Rectal smooth muscle tissue (tissue), 1 donor: Measurements from ENCODE around the gene ZNF784.

Experiments
- H3K27ac ChIP-seq: one replicate; pipeline ENCODE4 v1.7.0; 2013; ENCODE audit warnings: low read depth, low read length, inconsistent platforms
- H3K27me3 ChIP-seq: one replicate; pipeline ENCODE4 v1.7.0; 2013; ENCODE audit warnings: low read length; ENCODE audit not compliant: control insufficient read depth, insufficient read depth
- H3K36me3 ChIP-seq: one replicate; pipeline ENCODE4 v1.7.0; 2013; ENCODE audit warnings: low read length; ENCODE audit not compliant: control insufficient read depth, insufficient read depth
- H3K4me1 ChIP-seq: one replicate; pipeline ENCODE4 v1.7.0; 2013; ENCODE audit warnings: low read length; ENCODE audit not compliant: control insufficient read depth, insufficient read depth
- H3K4me3 ChIP-seq: one replicate; pipeline ENCODE4 v1.7.0; 2013; ENCODE audit warnings: low read length
- H3K9ac ChIP-seq: one replicate; pipeline ENCODE4 v1.7.0; 2013; ENCODE audit warnings: low read length

The ZNF784 gene

GRCh38 chr19:55654323-55654867 lies 30.0 kb upstream of the ZNF784 start:
- Histone ChIP-seq H3K4me3 (peak overlapping the region; percentile 84), H3K27ac (peak overlapping the region; percentile 99), H3K9ac (peak overlapping the region; percentile 100), H3K4me1 (peaks cover 21% of the 10 kb centered on the region), H3K36me3 (no peaks in the 10 kb centered on the region), H3K27me3 (no peaks in the 10 kb centered on the region)

GRCh38 chr19:55653651-55654322 lies 29.4 kb upstream of the ZNF784 start:
- Histone ChIP-seq H3K27ac (peak overlapping the region; percentile 99), H3K9ac (peak overlapping the region; percentile 100), H3K4me3 (peak overlapping the region; percentile 84), H3K4me1 (peaks cover 26% of the 10 kb centered on the region), H3K27me3 (no peaks in the 10 kb centered on the region), H3K36me3 (no peaks in the 10 kb centered on the region)

DNA sequence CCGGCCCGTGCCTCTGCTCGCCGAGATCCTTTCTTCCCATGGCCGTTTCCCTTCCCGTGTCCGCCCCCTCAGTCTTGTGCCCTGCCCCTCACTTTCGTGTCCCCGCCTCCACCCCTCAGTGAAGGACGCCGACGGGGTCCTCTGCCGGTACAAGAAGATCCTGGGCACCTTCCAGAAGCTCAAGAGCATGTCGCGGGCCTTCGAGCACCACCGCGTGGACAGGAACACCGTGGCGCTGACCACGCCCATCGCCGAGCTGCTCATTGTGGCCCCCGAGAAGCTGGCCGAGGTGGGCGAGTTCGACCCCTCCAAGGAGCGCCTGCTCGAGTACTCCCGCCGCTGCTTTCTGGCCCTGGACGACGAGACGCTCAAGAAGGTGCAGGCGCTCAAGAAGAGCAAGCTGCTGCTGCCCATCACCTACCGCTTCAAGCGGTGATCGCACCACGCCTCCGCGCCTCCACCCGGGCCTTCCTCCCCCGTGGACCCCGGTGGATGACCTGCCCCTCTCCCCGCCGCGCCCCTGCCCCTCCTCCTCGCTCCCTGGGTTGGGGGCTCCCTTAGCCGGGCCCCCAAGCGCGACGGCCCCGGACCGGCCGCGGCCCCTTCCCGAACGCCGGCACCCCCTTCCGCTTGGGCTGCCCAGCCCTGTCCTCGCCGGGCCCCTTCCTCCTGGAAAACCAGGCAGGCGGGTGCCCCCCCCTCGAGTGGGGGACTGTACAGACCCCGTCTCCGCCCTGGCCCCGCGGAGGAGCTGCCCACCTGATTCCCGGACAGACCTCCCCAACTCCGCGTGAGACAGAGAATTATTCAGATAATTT lies 28.2 kb upstream of the ZNF784 start:
- Histone ChIP-seq H3K9ac (no peak overlapping the region), H3K27ac (no peak overlapping the region), H3K27me3 (no peaks in the 10 kb centered on the region), H3K36me3 (no peaks in the 10 kb centered on the region), H3K4me3 (no peak overlapping the region), H3K4me1 (peaks cover 28% of the 10 kb centered on the region)

DNA sequence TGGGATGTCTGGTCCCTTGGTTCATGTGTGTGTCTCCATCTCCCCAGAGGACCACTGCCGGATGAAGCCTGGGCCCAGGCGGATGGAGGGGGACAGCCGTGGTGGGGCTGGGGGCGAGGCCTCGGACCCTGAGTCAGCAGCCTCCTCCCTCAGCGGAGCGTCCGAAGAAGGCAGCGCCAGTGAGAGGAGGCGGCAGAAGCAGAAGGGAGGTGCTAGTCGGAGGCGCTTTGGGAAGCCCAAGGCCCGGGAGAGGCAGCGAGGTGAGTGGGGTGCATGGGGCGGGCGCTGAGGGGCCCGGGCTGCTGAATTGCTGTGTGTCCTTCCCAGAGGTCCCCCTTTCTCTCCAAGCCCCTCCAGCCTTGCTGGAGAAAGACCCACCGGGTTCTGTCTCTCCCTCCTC lies 26.9 kb upstream of the ZNF784 start:
- Histone ChIP-seq H3K4me3 (no peak overlapping the region), H3K9ac (no peak overlapping the region), H3K36me3 (no peaks in the 10 kb centered on the region), H3K27ac (no peak overlapping the region), H3K27me3 (no peaks in the 10 kb centered on the region), H3K4me1 (peaks cover 20% of the 10 kb centered on the region)

DNA sequence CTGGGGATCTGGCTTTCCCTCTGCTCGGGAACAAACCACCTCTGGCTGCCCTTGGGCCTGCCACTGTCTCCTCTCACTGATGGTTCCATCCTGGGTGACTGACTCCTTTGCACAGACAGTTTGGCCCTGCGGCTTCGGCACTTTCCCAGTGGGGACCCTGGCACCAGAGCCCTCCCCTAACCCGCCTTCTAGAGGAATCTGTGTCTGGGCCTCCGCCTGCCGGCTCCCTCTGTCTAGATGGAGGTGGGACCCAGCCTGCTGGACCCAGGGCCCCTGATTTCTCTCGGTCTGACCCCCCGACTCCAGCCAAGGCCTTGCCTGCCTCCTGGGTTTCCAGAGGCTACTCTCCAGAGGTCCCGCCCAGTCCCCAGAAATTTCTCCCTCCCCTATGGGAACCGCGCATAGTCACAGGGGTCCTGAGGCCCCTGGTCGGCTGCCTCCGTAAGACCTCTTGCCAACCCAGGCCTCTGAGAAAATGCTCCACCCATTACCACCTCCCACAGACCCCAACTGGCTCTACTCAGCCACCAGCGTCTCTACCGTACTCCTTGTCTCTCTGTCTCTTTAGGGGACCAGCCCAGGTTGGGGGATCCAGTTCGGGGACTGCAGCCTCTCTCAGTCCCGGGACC lies 26.4 kb upstream of the ZNF784 start:
- Histone ChIP-seq H3K9ac (no peak overlapping the region), H3K4me1 (peaks cover 15% of the 10 kb centered on the region), H3K27ac (no peak overlapping the region), H3K4me3 (no peak overlapping the region), H3K36me3 (no peaks in the 10 kb centered on the region), H3K27me3 (no peaks in the 10 kb centered on the region)

DNA sequence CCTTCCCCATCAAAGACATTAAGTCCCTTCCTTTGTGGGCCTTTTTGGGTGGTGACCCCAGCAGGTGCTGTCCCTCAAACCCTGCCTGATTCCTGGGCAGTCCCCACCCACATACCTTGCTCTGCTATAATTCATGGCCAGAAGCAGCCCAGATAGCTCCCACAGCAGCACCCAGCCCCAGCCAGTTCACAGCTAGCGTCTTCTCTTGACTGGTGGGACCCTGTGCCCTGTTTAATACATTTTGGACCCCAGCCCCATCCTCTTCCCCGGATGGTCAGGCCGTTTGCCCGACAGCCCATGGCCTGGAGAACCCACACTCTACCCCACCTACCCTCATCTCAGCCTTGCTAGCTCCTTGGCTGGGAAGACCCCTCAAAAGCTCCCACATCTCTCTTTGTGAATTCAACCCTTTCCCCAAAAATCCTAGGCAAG lies 25.8 kb upstream of the ZNF784 start:
- Histone ChIP-seq H3K36me3 (no peaks in the 10 kb centered on the region), H3K4me1 (peaks cover 13% of the 10 kb centered on the region), H3K27ac (no peak overlapping the region), H3K27me3 (no peaks in the 10 kb centered on the region), H3K9ac (no peak overlapping the region), H3K4me3 (no peak overlapping the region)

GRCh38 chr19:55649268-55650125 lies 25.1 kb upstream of the ZNF784 start:
- Histone ChIP-seq H3K9ac (no peak overlapping the region), H3K27ac (peak overlapping the region; percentile 79), H3K36me3 (no peaks in the 10 kb centered on the region), H3K27me3 (no peaks in the 10 kb centered on the region), H3K4me1 (peaks cover 14% of the 10 kb centered on the region), H3K4me3 (peak overlapping the region; percentile 82)

- Histone ChIP-seq H3K4me3 (peak overlapping the region; percentile 82), H3K27me3 (no peaks in the 10 kb centered on the region), H3K9ac (peak overlapping the region; percentile 38), H3K36me3 (no peaks in the 10 kb centered on the region), H3K27ac (peak overlapping the region; percentile 79), H3K4me1 (peaks cover 20% of the 10 kb centered on the region)
These were observed 24.4 kb upstream of the ZNF784 start for GRCh38 chr19:55648585-55649267.

DNA sequence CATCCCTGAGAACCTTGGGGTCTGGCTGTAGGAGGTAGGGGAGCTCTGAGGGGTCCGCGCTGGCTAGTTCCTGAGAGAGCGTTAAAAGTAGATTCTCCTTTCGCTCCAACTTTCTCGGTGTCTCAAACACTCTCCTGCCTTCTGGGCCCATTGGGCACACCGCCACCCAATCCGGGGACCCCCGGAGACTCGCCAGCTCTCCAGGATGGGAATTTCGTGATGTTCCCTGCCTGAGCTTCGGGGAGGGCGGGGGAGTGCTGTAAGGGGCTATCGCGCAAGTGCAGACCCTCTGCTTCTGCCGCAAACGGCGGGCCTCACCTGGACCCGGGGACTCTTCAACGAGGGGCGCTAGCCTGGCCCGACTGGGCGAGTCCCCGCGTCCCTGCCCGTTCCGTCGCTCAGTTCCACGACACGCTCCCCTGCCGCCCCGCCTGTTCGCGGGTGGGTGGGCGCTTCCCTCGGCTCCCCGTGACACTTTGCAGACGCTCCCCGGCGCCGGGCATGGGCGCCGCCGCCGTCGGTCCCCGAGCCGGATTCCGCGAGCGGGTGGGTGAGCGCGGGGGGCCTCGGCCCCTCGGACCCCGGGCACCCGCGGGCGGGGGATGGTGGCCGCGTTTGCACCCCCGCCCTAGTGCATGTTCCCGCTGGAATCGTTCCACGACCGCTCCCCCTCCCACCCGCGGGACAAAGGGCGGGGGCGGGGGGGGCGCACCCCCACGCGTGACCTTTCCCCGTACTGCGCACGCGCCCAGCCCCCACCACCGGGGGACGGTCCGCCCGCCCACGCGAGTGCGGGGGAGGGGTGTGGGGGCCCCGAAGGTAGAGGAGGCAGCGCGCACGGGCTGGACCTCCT lies 23.6 kb upstream of the ZNF784 start, which contains the start of gene CCDC106:
TSS of gene CCDC106 (plus strand) at position 481 of the 853 bp plus-strand sequence. CDS start 835 bp downstream, outside the sequence.
- Histone ChIP-seq H3K36me3 (no peaks in the 10 kb centered on the region), H3K4me3 (peak within 1 kb of the TSS; percentile 82), H3K27me3 (no peaks in the 10 kb centered on the region), H3K9ac (peak within 1 kb of the TSS; percentile 38), H3K27ac (peak within 1 kb of the TSS; percentile 79), H3K4me1 (peaks cover 23% of the 10 kb centered on the region)

DNA sequence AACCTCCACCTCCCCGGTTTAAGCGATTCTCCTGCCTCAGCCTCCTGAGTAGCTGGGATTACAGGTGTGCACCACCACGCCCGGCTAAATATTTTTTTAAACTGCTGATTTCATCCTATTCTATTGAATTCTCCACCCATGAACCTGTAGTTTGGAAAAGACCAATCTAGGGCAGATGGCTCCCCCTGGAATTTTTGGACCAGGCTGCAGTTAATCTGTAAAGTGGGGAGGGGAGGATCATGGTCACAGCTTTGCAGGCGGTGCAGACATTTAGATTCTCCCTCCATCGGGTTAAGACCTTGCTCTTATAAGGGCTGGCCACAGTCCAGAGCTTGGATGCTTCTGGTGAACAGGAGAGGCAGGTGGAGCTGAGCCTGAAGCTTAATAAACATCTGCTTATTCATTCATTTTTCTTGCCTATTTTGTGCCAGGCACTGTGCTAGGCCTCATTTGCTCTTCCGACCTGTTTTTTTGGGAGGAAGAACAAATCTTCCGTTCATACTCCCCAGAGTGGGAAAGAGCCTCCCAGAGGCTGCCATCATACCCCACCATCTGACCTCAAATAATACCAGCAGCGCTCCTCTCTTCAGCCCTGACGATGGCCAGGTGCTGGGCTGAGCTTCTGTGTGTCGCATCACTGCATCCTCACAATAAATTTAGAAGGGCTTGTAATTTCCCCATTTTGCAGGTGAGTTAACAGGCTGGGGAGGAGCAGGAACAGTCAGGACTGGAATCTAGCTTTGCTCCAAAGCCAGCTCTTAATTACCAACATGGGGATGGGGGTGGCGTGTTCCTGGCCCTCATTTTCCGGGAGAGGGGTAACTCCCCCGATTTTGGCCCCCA lies 22.7 kb upstream of the ZNF784 start:
- peaks cover 25% of the 10 kb centered on the region for H3K4me1 ChIP-seq
- peak overlapping the region; percentile 82 for H3K4me3 ChIP-seq
- H3K36me3 ChIP-seq = no peaks in the 10 kb centered on the region
- no peaks in the 10 kb centered on the region for H3K27me3 ChIP-seq
- peak overlapping the region; percentile 79 for H3K27ac ChIP-seq
- peak overlapping the region; percentile 38 for H3K9ac ChIP-seq
